Measurements from ENCODE around the gene TBC1D1.

TBC1D1 gene

DNA sequence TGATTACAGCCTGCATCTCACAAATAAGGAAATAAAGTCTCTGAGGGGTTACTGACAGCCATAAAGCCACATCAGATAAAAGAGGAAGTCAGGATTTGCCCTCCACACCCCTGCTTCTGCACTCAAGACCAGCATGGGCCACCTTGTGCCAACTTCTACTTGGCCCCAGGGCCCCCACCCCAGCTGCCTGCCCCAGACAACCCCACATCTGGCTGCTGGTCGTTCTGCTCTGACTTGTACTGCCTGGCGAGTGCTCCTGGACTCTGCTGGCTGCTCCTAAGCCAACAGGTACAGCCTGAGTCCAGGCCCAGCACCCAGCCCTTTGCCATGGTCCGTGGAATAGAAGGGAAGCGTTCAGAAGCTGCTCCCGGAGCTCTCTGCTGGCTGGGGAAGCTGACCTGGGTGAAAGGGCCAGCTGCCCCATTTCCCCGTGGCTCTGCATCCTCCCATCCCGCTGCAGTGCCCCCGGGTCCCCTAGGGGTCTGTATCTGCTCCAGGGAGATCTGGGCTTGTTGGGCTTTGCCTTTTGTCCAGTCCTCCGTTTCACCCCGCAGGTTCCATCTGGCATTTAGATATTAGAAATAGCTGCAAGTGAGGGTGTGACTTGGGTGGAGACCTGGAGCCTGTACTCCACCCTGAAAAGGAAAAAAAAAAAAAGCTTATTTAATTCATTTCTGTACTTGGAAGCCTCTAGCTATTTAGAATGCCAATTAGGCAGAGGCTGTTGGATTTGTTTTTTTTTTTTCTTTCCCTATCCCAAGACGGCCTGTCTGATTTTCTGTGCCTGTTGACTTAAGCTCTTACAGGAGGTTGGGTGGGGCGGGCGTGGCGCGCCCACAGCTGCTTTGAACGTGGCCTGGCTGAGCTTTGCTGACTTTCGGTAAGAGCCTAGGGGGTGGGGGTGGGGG lies 264.1 kb downstream of the TBC1D1 start:
- DNase-seq, result no peak

DNA sequence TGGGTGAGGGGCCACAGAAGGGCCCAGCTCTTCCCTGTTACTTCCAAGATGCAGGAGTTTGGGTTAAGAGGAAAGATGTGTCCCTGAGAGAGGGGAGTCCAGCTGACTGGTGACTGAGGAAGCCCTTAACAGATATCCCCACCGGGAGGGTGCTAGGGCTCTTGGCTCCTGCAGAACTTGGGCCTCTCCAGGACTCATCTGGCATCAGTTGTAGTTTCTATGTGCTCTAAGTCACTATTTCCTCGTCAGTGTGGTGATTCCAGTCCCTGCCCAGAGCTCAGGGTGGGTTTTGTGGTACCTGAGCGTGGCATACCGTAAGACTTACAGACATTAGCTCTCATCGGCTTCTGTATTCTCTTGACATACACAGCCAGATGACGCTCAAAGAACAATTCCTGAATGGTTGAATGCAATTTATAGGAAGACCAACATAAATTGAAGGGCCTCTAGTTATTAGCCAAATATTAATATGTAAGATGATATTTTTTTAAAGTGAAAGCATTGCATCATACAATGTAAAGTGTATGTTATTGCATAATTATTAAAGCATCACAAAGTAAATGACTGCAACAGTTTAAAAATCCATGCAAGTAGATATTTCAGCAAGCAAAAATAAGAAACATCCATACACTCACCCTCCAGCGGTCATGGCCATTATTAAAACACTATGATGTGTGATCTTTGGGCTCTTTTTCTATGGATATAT lies 264.9 kb downstream of the TBC1D1 start:
- DNase-seq, result no peak

DNA sequence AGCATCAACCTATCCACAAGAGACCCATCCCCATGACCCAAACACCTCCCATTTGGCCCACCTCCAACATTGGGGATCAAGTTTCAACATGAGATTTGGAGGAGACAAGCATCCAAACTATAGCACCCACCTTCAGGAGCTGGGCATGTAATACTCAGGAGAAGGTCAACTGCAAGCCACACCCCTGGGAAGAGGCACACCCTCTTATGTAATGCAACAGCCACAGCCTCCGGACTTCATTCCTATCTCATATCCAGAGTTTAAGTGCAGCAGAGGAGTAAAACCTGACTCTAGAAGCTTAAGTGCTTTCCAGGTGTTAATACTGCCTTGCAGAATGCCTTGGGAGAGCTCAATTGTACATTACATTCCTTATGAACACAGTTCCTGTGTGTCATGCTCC lies 266.7 kb downstream of the TBC1D1 start:
- no peak for DNase-seq

DNA sequence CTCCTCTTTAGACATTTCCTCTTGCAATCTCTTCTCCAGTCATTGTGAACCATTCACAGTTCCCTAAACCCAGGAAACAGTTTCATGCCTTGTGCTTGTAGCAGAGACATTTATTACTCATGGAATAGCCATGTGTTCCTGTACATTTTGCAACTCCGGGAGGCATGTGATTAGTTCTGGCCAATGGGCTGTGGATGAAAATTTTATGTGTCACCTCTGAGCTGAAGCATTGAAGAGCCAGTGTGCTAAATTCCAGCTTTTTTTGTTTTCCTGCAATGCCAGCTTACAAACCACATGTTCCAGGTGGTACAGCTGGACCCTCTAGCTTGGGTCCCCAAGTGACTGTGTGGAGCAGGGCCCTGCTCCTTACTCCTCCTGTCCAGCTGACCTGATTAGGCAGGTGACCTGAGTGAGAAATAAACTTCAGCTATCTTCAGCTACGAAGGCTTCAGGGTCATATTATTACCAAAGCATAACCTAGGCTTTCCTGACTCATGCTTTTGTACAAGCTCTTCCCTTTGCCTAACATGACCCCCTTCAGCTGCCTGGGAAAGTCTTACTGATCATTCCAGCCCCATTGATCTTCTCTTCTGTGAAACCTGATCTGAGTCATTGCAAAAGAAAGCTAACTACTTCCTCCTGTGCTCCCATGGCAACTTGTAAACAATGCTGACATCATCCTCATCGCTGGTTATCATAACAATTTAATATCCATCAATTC lies 269.8 kb downstream of the TBC1D1 start:
- DNase-seq, result peak; percentile 68

DNA sequence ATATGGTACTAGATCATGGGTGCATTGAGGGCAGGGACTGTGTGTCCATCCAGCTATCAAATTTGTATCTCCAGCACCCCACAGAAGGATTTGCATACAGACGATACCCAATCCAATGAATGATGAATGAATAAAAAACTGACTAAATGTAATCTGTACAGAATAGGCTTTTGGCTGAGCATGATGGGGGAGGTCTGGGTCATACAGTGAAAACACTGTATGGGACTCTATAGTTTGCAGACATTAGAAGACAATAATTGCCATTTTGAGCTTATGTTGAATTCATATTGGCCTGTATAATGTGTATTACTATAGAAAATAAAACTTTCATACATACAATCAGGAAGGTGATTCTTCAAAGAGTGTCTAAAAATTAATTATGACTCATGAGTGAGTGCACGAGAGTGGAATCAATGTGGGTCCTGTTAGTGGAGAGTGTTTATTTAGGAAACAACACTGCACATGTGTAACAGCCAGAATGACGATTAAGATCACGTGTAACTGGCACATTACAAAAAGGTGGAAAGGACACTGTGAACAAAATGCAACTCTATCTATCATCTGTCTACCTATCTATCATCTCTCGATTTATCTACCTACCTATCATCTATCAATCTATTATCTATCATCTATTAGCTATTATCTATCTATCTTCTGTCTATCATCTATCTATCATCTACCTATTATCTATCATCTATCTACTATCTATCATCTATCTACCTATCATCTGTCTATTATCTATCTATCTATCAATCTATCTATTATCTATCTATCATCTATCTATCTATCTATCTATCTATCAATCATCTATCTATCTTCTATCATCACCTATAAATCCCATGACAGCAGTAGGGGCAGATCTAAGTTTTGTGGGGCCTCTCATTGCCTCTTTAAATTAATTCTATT lies 270.6 kb downstream of the TBC1D1 start:
- no peak for DNase-seq

DNA sequence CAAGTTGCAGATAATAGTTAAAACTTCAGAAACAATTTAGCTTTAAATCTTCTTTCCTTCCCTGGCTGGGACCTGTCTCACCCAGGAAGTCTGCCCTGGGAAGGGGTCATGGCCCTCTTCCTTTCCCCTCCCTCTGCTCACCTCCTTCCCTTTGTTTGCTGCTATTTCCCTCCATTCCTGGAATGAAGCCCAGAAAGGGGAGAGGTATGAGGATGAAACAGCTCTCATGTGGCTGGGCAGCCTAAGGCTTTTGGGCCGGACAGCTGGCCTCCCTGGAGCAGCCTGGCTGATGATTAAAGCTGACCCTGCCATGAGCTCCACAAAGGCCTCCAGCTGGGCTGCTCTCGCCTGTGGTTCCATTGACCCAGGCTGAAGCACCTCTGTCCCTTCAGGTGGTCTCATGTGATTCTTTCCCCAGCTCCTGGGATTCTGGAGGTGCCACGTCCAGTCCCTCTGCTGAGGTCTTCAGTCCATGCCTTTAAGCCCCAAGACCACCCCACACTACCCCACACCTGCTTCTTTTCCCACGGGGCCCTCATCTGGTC lies 271.4 kb downstream of the TBC1D1 start:
- no peak for DNase-seq

DNA sequence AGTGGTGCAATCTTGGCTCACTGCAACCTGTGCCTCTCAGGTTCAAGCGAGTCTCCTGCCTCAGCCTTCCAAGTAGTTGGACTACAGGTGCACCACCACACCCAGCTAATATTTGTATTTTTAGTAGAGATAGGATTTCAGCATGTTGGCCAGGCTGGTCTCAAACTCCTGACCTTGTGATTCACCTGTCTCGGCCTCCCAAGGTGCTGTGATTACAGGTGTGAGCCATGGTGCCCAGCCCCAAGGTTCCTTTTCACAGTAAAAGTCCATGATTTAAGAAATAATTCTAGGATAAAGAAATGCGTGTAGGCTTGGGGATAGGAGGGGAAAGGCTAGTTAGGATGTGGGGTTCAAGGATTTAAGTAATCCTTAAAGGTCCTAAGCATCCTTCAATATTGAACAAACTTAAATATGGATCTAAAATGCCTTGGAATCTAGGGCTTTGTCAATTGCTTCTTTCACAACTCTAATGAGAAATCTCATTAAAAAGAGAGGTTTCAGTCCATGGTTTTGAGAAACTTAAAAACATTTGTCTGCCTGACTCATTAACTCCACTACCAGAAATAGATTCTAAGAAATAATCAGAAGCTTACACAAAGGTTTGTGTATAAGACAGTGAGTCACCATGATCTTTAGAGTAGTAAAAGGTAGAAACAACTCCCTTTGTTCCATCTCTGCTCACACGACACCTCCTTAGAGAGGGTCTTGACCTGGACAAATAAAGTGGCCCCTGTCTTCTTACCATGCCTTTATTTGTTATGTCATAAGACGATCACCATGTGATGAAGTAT lies 272.5 kb downstream of the TBC1D1 start:
- DNase-seq, result peak; percentile 30

DNA sequence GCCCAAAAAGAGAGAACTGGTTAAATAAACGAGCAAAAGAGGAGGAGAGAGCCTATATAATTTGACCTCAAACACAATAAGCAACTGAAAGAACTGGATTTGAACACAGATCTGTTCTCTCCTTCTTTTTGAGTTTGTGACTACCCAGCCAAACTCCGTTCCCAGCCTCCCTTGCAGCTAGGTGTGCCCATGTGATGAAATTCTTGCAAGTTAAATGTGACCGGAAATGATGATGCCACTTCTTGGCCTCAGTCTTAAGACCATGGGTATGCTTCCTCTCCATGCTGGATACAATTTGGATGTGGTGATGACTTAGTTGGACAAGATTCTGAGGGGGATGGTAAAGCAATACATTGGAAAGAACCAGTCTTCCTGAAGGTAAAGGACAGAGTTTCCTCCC lies 273.5 kb downstream of the TBC1D1 start:
- DNase-seq, result no peak

DNA sequence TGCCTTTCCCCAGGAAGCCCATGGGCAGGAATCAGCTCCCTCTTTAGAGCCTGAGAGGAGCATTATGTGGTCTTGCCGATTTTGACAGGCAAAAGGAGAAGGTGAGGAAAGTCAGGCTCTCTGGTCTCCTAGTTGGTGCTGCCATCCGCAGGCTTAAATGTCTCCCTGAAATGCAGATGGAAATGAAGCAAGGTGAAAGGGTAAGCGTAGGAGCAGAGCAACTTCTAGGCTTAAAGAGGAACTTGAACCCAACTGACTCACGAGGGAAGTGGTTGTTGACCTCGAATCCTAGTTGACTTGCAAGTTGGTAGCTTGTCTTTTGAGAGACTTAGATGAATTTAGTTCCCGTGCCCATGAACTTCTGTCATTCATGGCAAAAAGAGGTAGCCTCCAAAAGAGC lies 275.2 kb downstream of the TBC1D1 start:
- DNase-seq, result no peak

DNA sequence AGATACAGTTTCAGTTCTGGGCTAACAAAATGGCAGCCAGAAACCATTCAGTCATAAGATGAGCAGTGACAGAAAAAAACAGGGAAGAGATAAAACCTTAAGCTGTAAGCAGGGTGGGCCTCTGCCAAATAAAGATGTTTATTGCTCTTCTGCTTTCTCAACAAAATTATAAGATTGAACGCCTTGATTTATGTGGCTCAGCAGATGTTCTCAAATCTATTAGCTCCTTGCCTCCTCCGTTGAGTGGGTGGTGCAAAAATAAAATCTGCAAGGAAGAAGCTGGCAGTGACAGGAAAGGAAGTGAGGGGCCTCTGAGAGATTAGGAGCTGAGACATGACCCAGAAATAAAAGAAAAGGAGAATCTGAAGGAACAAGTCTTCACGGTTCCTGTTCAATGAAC lies 275.9 kb downstream of the TBC1D1 start:
- no peak for DNase-seq

DNA sequence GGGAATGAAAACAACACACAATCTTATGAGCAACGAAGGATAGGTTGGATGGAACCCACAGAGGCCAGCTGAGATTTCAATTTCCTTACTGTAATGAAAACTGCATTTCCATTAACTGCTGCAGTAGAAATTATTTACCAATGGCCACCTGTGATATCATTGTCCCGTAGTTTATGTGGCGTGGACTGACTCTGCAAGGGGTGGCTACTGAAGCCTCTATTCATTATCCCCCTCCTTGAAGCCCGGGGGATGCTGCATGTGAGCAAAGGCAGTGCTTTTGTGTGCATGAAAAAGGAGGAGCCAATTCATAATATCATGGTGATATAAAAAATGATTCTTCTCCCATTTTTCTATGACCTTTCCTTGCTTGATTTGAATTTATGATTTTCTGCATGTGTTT lies 277.1 kb downstream of the TBC1D1 start:
- no peak for DNase-seq

DNA sequence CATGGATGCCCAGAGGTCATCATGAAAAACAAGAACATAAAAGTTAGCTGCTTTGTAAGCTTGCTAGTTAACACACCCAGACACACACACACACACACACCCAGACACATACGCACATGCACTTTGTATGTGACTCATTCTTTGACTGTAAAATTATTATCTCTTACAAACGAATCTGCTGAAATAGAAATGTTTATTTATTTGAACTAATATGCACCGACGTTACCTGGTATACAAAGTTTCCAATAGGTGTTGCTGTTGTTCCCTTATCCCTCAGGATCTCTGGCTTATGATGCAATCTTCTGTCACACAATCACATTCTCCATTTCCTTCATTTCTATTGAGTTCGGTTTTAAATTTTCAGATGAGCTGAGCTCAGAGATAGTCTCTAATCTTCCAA lies 278.6 kb downstream of the TBC1D1 start:
- DNase-seq, result no peak

DNA sequence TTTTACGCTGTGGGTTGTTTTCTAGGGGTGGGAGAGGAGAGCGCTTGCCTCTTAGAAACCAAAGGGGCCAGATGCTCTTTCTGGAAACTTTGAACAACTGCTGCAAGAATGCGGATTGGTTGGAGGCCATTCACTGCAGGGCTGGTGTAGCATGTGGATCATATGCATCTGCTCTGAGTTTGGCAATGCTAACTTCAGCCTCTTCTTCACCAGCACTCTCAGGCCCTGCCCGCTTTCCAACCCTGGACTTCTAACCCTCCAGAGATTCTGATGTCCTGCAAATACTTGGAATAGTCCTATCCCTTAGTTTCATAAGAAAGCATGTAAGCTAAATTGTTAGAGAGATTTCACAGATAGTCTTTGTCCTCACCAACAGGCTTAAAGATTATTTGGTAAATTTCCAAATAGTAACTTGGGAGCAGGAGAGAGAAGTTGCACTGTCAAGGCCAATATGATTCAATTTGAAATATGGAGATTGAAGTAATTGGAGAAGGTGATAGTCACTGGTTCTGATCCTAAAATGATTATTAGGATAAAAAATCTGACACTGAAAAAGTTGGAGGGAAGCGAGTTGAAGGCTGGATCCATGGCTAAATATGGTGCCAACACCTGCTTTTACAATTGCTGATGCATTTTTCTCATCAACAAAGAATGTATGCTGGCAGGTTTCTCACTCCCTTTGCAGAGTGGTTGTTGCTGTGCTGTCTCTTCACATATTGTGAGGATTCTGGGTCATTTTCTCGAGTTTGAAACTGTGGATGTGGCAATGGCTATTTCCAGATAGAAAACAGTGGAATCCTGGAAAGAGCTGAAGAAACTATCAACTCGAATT lies 279.7 kb downstream of the TBC1D1 start:
- DNase-seq, result no peak

DNA sequence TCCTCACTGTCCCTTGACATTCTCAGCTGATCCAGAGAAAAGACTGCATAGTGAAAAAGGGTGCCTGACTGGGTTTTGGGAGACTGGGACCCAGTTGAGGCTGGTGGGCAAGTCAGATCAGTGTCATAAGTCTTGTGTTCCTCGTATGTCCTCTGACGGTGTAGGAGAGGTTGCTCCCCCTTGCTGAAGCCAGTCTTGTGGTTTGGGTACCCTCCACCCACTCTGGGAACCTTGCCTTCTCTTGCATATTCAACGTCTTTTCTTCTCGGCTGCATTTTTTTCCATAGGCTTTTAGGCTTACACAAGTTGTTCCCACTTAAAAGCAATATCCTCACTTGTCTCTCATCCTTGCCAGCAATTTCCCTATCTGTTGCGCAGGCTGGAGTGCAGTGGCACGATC lies 281.2 kb downstream of the TBC1D1 start:
- DNase-seq, result no peak

DNA sequence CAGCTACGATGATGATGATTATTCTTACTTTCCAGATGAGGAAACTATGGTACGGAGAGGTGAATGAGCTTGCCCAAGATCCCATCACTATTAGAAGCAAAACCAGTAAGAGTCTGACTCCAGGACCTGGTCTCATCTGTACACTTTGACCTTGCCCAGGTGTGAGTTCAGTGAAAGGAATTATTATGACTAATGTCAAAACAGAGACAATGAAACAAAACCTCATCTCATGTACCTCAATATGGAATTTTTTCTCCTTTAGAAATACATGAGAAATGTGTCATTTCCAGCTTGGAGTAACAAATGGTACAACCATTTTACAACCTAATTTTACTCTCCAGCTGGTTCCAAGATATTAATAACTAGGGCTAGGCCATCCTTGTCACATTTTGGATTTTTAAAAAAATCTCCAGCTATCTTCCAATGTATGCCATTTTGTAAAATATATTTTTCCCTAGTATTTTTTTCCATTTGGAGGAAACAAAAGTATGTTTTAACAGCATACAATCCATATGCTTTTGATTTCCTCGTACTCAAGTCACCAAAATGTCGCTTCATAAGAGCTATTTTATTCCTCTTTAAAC lies 283.1 kb downstream of the TBC1D1 start:
- no peak for DNase-seq

DNA sequence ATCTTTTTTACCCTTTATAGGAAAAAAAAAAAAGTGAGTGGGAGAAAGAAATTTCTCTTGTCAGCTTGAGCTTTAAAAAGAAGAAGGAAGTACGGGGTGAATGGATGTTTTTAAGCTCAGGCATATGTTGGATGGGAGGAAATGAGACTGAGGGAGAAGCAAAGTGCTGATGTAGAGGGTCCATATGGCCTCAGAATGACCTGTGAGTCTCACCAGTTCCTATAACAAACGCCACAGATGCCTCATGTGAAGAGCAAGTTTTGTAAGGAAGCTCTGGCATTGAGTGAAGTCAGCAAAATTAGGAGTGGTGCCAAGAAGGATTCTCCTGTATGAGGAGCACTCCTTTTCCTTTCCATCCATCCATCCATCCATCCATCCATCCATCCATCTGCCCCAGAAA lies 283.9 kb downstream of the TBC1D1 start:
- DNase-seq, result no peak

DNA sequence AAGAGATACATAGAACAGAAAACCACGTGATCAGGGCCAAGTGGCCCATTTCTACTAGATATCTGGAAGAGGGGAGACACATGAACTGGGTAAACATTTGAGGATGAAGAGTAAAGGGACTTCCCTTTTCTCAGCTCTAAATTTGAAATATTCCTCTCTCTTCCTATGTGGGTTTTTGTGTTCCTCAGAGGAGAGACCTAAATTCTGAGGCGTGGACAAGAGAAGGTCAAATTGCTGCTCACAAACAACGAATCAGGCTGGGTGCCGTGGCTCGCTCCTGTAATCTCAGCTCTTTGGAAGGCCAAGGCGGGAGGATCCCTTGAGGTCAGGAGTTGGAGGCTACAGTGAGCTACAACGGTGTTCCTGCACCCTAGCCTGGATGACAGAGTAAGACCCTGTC lies 285.3 kb downstream of the TBC1D1 start:
- DNase-seq, result no peak

DNA sequence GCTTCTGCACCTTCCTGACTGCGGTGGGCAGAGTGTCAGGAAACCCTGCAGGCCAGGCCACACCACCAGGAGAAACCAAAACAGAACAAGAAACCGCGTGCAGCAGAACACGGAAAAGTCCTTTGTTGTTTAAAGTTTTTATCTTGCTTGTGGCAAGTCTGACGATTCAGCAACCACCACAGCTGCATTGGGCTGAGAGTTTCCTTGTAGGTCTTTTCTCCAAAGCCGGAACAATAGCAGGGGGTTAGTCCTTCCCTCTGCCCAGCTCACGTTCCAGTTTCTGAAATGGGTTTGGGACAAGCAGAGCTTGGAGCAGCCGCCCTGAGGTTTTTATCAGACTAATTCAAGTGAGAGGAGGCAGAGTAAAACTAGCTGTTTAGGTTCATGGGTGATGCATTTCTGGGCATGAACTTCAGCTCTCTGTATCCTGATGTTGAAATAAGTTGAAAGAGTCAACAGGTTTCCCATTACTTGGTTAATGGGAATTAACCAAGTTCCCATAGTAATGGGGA lies 286.2 kb downstream of the TBC1D1 start:
- peak; percentile 56 for DNase-seq

DNA sequence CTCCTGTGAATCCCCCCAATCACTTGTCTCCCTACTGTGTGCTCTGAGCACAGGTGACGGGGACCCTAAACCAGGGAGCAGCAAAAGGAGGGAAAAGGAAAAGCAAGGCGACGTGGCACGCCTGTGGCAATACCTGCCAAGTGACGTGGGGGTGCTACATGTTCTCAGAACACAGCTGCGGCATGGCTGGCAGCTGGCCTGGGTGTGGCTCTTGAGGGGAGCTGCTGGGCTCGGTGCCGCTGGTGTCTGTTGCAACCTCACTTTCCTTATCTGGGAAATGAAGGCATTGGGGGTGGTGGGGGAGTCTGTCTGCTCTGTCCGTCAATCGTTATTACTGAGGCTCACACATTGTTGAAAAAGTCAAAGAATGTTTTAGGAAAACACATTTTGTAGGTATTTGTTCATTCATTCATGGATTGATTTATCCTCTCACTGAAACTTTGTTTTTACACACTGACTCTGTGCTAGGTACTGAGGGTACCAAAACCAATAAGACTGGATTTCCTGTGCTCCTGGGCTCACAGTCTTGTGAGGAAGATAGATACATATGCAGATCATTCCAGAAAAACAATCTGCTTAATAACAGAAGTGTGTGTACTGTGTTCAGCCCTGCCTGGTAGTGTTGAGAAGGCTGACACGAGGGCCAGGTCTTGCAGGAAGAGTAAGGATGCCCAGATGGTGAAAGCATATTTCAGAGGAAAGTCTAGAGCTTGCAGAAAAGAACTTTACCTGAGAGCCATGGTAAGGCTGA lies 286.9 kb downstream of the TBC1D1 start:
- peak; percentile 55 for DNase-seq
